Measurements from ENCODE around the gene AQP6.

DNA sequence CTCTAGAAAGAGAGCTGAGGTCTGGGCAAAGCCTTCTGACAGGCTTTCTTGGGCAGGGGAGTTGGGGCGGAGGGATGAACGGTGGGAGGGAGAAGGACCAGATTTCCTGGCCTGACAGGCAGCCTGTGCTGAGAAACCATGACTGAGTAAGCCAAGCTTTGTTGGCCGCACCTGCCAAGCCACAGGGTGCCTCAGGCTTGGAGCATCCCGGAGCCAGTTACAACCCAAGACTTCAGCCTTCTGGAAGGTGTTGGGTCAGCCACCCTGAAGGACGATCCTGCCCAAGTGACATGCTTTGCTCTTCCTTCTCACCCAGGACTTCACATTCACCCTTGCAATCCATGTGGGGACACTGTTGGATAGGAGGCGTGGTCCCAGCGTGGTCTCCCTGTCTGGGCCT is 43.2 kb upstream of the AQP6 start:
- TF ChIP-seq, protein P1, sequence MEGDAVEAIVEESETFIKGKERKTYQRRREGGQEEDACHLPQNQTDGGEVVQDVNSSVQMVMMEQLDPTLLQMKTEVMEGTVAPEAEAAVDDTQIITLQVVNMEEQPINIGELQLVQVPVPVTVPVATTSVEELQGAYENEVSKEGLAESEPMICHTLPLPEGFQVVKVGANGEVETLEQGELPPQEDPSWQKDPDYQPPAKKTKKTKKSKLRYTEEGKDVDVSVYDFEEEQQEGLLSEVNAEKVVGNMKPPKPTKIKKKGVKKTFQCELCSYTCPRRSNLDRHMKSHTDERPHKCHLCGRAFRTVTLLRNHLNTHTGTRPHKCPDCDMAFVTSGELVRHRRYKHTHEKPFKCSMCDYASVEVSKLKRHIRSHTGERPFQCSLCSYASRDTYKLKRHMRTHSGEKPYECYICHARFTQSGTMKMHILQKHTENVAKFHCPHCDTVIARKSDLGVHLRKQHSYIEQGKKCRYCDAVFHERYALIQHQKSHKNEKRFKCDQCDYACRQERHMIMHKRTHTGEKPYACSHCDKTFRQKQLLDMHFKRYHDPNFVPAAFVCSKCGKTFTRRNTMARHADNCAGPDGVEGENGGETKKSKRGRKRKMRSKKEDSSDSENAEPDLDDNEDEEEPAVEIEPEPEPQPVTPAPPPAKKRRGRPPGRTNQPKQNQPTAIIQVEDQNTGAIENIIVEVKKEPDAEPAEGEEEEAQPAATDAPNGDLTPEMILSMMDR (IDR thresholded peaks at IDR 0.05), result no peak
- TF ChIP-seq POLR2A (IDR thresholded peaks at IDR 0.05) (no peak), POLR2AphosphoS5 (IDR thresholded peaks at IDR 0.05) (no peak)
